Adrenal gland (tissue), 5 donors: ENCODE measurements around the gene MAST4.

Experiments
- CTCF ChIP-seq, 6 experiments: fragments of 450-650 bp in 4 of 6; fragments of 200-600 bp in 2 of 6; sonication (generic) in 1 of 6; IDR thresholded peaks; 1 replicate in 5 of 6; 2 replicates in 1 of 6; pipeline versions ENCODE4 v1.5.1 to v1.8.0; 2016 to 2021; ENCODE audit warnings: antibody characterized with exemption in 6 of 6, mild to moderate bottlenecking in 2 of 6, moderate library complexity in 1 of 6
- POLR2A ChIP-seq, 2 donors: fragments of 450-650 bp; IDR thresholded peaks; one replicate each; pipeline ENCODE4 v1.6.1; 2017; ENCODE audit warnings: antibody characterized with exemption in 2 of 2, mild to moderate bottlenecking in 2 of 2, moderate library complexity in 1 of 2
- donor health status: DM: no; HTN: no; CAD: no.

DNA sequence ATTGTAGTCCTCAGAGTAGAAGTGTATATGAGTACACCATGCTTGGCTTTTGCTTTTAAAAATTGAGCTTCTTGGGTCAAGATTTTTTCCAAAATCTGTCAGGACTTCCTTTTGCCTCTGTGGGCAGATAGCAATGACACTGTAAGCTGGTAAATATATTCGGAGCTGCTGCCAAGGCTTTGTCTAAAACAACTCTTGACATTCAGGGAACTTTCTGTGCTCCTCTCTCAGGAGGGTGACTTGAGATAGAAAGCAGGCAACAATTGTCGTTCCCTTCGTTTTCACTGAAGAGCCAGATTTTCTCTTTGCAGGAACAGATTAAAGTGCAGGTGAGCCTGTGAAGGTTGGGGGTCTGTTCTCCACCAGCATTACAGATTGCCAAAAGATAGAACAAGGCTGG, 230.5 kb downstream of the MAST4 start:
- TF ChIP-seq CTCF (IDR thresholded peaks at IDR 0.05) (no peak), POLR2A (IDR thresholded peaks at IDR 0.05) (no peak)
